Uterus (tissue), 4 donors: ENCODE data around the gene ZNF292. TPM values are rescaled to one million over a fixed set of nuclear protein-coding genes. Genes with fewer than 3 reads are reported as not detected.

ENCODE experiments used
- DNase-seq, 2 donors: peaks; one replicate each; pipeline ENCODE4 v3.0.0-alpha.2; 2019 to 2020
- H3K27ac ChIP-seq, 2 donors: fragments of 200-600 bp; sonication (generic); 1 replicate in 1 of 2; 2 replicates in 1 of 2; pipeline ENCODE4 v1.5.1; 2016 to 2018
- H3K27me3 ChIP-seq, 2 donors: fragments of 200-600 bp; sonication (generic); one replicate each; pipeline ENCODE4 v1.5.1; 2018 to 2019; ENCODE audit warnings: control low read depth in 1 of 2
- H3K36me3 ChIP-seq, 2 donors: fragments of 200-600 bp; sonication (generic); one replicate each; pipeline ENCODE4 v1.5.1; 2019; ENCODE audit warnings: control low read depth in 1 of 2
- H3K4me1 ChIP-seq, 2 donors: fragments of 200-600 bp; sonication (generic); one replicate each; pipeline ENCODE4 v1.5.1; 2018 to 2019; ENCODE audit warnings: control low read depth in 1 of 2
- H3K4me3 ChIP-seq, 2 donors: fragments of 200-600 bp; sonication (generic); 1 replicate in 1 of 2; 2 replicates in 1 of 2; pipeline ENCODE4 v1.5.1; 2018 to 2019; ENCODE audit warnings: mild to moderate bottlenecking in 1 of 2
- H3K9me3 ChIP-seq, 2 donors: fragments of 200-600 bp; sonication (generic); one replicate each; pipeline ENCODE4 v1.5.1; 2019; ENCODE audit warnings: control low read depth in 1 of 2
- CTCF ChIP-seq, 4 experiments: fragments of 200-600 bp in 2 of 4; fragments of 450-650 bp in 2 of 4; sonication (generic) in 2 of 4; IDR thresholded peaks; one replicate each; pipeline ENCODE4 v1.5.1; 2016 to 2019; ENCODE audit warnings: antibody characterized with exemption in 4 of 4, mild to moderate bottlenecking in 2 of 4, moderate library complexity in 1 of 4
- POLR2A ChIP-seq, 2 donors: fragments of 450-650 bp; IDR thresholded peaks; one replicate each; pipeline ENCODE4 v1.6.1; 2016; ENCODE audit warnings: antibody characterized with exemption in 2 of 2, mild to moderate bottlenecking in 1 of 2, moderate library complexity in 1 of 2
- intact Hi-C: fragments of 100-400 bp; cut with DNase I; formaldehyde crosslinking; loops from one replicate; pipeline ENCODE4 v1.15.1; 2023; ENCODE audit warnings: low total_unique reads
- total RNA-seq, 4 donors: library from RNA; depleted of rRNA in 3 of 4; stranded (reverse); fragments of >200 nt in 3 of 4; gene quantifications; one replicate each; pipeline versions ENCODE4 v1.1.0 to v1.2.4, GENCODE V29; 2014 to 2023
- donor health status: DM: yes; HTN: yes; CAD: no.

ZNF292 gene
- total RNA-seq, 4 donors from 2014 or later, result 38.2 to 153 (median 81.2) TPM

- intact Hi-C loops, result no loop called here
- no peaks in the 10 kb centered on the region for H3K9me3 ChIP-seq
- no peak overlapping the region for H3K27ac ChIP-seq
- no peak for DNase-seq
- H3K4me1 ChIP-seq, result no peaks in the 10 kb centered on the region
- no peaks in the 10 kb centered on the region for H3K36me3 ChIP-seq
- TF ChIP-seq CTCF (IDR thresholded peaks at IDR 0.05), result no peak
- TF ChIP-seq POLR2A (IDR thresholded peaks at IDR 0.05), result no peak
- no peak overlapping the region for H3K4me3 ChIP-seq
- no peaks in the 10 kb centered on the region for H3K27me3 ChIP-seq
Observed at GRCh38 chr6:87277123-87277522, 121.8 kb downstream of the ZNF292 start.

GRCh38 chr6:87279196-87279595, 123.8 kb downstream of the ZNF292 start:
- H3K9me3 ChIP-seq, result no peaks in the 10 kb centered on the region
- no peak for TF ChIP-seq POLR2A (IDR thresholded peaks at IDR 0.05)
- TF ChIP-seq CTCF (IDR thresholded peaks at IDR 0.05), result no peak
- no peak overlapping the region for H3K4me3 ChIP-seq
- DNase-seq, result no peak
- no peaks in the 10 kb centered on the region for H3K36me3 ChIP-seq
- no peaks in the 10 kb centered on the region for H3K27me3 ChIP-seq
- intact Hi-C loops, result no loop called here
- H3K4me1 ChIP-seq, result no peaks in the 10 kb centered on the region
- no peak overlapping the region for H3K27ac ChIP-seq

GRCh38 chr6:87281426-87281825, 126.1 kb downstream of the ZNF292 start:
- H3K4me1 ChIP-seq, result no peaks in the 10 kb centered on the region
- H3K9me3 ChIP-seq, result no peaks in the 10 kb centered on the region
- TF ChIP-seq CTCF (IDR thresholded peaks at IDR 0.05) (no peak), POLR2A (IDR thresholded peaks at IDR 0.05) (no peak)
- DNase-seq, result no peak
- intact Hi-C loops, result no loop called here
- H3K36me3 ChIP-seq, result no peaks in the 10 kb centered on the region
- no peak overlapping the region for H3K4me3 ChIP-seq
- no peak overlapping the region for H3K27ac ChIP-seq
- H3K27me3 ChIP-seq, result no peaks in the 10 kb centered on the region

- H3K9me3 ChIP-seq, result no peaks in the 10 kb centered on the region
- no peaks in the 10 kb centered on the region for H3K36me3 ChIP-seq
- TF ChIP-seq POLR2A (IDR thresholded peaks at IDR 0.05), result no peak
- no peak for TF ChIP-seq CTCF (IDR thresholded peaks at IDR 0.05)
- H3K27ac ChIP-seq, result no peak overlapping the region
- no peaks in the 10 kb centered on the region for H3K4me1 ChIP-seq
- no peak overlapping the region for H3K4me3 ChIP-seq
- no peak for DNase-seq
- intact Hi-C loops, result no loop called here
- no peaks in the 10 kb centered on the region for H3K27me3 ChIP-seq
Observed at GRCh38 chr6:87282743-87283142, 127.4 kb downstream of the ZNF292 start.

- Histone ChIP-seq H3K4me3 (no peak overlapping the region), H3K4me1 (no peaks in the 10 kb centered on the region), H3K27me3 (no peaks in the 10 kb centered on the region), H3K27ac (no peak overlapping the region), H3K36me3 (no peaks in the 10 kb centered on the region), H3K9me3 (no peaks in the 10 kb centered on the region)
- intact Hi-C loops, result no loop called here
- no peak for TF ChIP-seq POLR2A (IDR thresholded peaks at IDR 0.05)
- TF ChIP-seq CTCF (IDR thresholded peaks at IDR 0.05), result no peak
- DNase-seq, result no peak
Observed at GRCh38 chr6:87283461-87283860, 128.1 kb downstream of the ZNF292 start.
